Caco-2 (cell line): ENCODE measurements around the gene CALB2. TPM values are rescaled to one million over a fixed set of nuclear protein-coding genes. Genes with fewer than 3 reads are reported as not detected.

ENCODE experiments used
- BruUV-seq: library from RNA; stranded (reverse); fragments of 400-500 nt; replicated peaks from 2 replicates; lab custom pipeline; 2021; lab: Mats Ljungman, UMichigan
- CTCF ChIA-PET: fragments of 300-600 bp; sonication (Branson Sonifier 250); formaldehyde crosslinking; loops from one replicate; lab custom pipeline; 2022; ENCODE audit warnings: antibody characterized with exemption; lab: Charles Lee
- POLR2A ChIA-PET: fragments of 300-600 bp; sonication (Branson Sonifier 250); formaldehyde crosslinking; loops from one replicate; lab custom pipeline; 2022; ENCODE audit warnings: antibody characterized with exemption; lab: Charles Lee
- DNase-seq, 2 experiments: peaks; one replicate each; pipeline versions ENCODE4 v3.0.0 to v3.0.0-alpha.2; 2020 to 2022
- H3K27me3 ChIP-seq: replicated peaks from 2 replicates; pipeline ENCODE4 v1.6.0; 2011; ENCODE audit warnings: low read length; ENCODE audit not compliant: control insufficient read depth, insufficient read depth
- H3K36me3 ChIP-seq: 2 replicates; pipeline ENCODE4 v1.5.1; 2011; ENCODE audit warnings: low read length; ENCODE audit not compliant: control insufficient read depth, insufficient read depth
- H3K4me1 ChIP-seq: fragments of 250-450 bp; sonication (Bioruptor Pico); 2 replicates; pipeline ENCODE4 v1.5.1; 2020; ENCODE audit warnings: mild to moderate bottlenecking
- H3K4me3 ChIP-seq: 2 replicates; pipeline ENCODE4 v1.5.1; 2011; ENCODE audit warnings: low read depth, mild to moderate bottlenecking, control low read depth, low read length
- H3K9me3 ChIP-seq: fragments of 250-450 bp; sonication (Bioruptor Pico); 2 replicates; pipeline ENCODE4 v1.5.1; 2020; ENCODE audit warnings: mild to moderate bottlenecking, moderate library complexity
- H3K27ac Mint-ChIP-seq: one replicate; pipeline ENCODE4 v1.8.0; 2022; ENCODE audit warnings: mixed read lengths; ENCODE audit not compliant: unreplicated experiment
- H3K27me3 Mint-ChIP-seq: one replicate; pipeline ENCODE4 v1.8.0; 2022; ENCODE audit warnings: mixed read lengths; ENCODE audit not compliant: insufficient read depth, unreplicated experiment
- H3K36me3 Mint-ChIP-seq: one replicate; pipeline ENCODE4 v1.8.0; 2022; ENCODE audit warnings: mild to moderate bottlenecking, mixed read lengths; ENCODE audit not compliant: insufficient read depth, unreplicated experiment
- H3K4me1 Mint-ChIP-seq: one replicate; pipeline ENCODE4 v1.8.0; 2022; ENCODE audit warnings: low read depth, mixed read lengths; ENCODE audit not compliant: unreplicated experiment
- H3K4me3 Mint-ChIP-seq: one replicate; pipeline ENCODE4 v1.8.0; 2022; ENCODE audit warnings: mild to moderate bottlenecking, moderate library complexity, mixed read lengths; ENCODE audit not compliant: unreplicated experiment
- H3K9me3 Mint-ChIP-seq: one replicate; pipeline ENCODE4 v1.8.0; 2022; ENCODE audit warnings: mixed read lengths; ENCODE audit not compliant: unreplicated experiment
- intact Hi-C: fragments of 100-400 bp; cut with micrococcal nuclease; formaldehyde crosslinking; loops from one replicate; pipeline ENCODE4 v1.10.0; 2022; ENCODE audit not compliant: unreplicated experiment
- total RNA-seq: library from RNA; stranded (reverse); gene quantifications from 2 replicates; pipeline ENCODE4 v1.2.3, GENCODE V29; 2022
- TF ChIP-seq, protein P1 (sequence below), 2 experiments: fragments of 200-600 bp in 1 of 2; IDR thresholded peaks; 1 replicate in 1 of 2; 2 replicates in 1 of 2; pipeline versions ENCODE4 v1.5.1 to v1.8.0; 2011 to 2022; ENCODE audit warnings: antibody characterized with exemption in 1 of 2, control low read depth in 1 of 2, inconsistent platforms in 1 of 2, low read depth in 1 of 2, low read length in 1 of 2, mild to moderate bottlenecking in 1 of 2, moderate library complexity in 1 of 2; ENCODE audit not compliant: insufficient read depth in 1 of 2, severe bottlenecking in 1 of 2, unreplicated experiment in 1 of 2

Gene CALB2
- total RNA-seq, 1 experiment from 2014 or later, result not detected

DNA sequence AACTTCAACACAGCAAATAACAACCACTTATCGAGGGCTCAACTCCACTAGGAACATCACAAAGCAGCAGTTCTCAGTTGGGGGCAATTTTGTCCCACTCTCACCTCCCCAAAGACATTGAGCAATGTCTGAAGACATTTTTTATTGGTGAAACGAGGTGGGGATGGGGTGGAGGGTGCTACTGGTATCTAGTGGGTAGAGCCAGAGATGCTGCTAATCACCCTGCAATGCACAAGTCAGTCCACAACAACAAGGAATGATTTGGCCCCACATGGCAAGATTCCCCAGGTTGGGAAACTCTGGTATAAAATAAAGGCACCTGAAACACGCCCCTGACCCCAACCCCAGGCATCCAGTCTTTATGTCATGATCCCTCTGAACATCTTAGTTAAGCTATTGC lies 50.0 kb downstream of the CALB2 start:
- Mint-ChIP-seq H3K36me3 (no peaks in the 10 kb centered on the region), H3K4me3 (no peak overlapping the region), H3K27me3 (peaks cover 24% of the 10 kb centered on the region), H3K27ac (no peak overlapping the region), H3K9me3 (no peaks in the 10 kb centered on the region), H3K4me1 (no peaks in the 10 kb centered on the region)
- Histone ChIP-seq H3K27me3 (no peaks in the 10 kb centered on the region), H3K36me3 (no peaks in the 10 kb centered on the region), H3K4me1 (peaks cover 9% of the 10 kb centered on the region; the same call in 1 of the 2 replicates), H3K4me3 (no peak overlapping the region), H3K9me3 (peaks cover 11% of the 10 kb centered on the region)
- CTCF ChIA-PET, result no interaction called here
- no peak for DNase-seq
- no TSS peak for BruUV-seq
- POLR2A ChIA-PET, result no interaction called here
- intact Hi-C loops, result no loop called here
- TF ChIP-seq, protein P1, sequence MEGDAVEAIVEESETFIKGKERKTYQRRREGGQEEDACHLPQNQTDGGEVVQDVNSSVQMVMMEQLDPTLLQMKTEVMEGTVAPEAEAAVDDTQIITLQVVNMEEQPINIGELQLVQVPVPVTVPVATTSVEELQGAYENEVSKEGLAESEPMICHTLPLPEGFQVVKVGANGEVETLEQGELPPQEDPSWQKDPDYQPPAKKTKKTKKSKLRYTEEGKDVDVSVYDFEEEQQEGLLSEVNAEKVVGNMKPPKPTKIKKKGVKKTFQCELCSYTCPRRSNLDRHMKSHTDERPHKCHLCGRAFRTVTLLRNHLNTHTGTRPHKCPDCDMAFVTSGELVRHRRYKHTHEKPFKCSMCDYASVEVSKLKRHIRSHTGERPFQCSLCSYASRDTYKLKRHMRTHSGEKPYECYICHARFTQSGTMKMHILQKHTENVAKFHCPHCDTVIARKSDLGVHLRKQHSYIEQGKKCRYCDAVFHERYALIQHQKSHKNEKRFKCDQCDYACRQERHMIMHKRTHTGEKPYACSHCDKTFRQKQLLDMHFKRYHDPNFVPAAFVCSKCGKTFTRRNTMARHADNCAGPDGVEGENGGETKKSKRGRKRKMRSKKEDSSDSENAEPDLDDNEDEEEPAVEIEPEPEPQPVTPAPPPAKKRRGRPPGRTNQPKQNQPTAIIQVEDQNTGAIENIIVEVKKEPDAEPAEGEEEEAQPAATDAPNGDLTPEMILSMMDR (IDR thresholded peaks at IDR 0.05; ENCODE audit: insufficient read depth in 1 of 2, low read depth in 1 of 2, low read length in 1 of 2, severe bottlenecking in 1 of 2, unreplicated experiment in 1 of 2), result no peak

DNA sequence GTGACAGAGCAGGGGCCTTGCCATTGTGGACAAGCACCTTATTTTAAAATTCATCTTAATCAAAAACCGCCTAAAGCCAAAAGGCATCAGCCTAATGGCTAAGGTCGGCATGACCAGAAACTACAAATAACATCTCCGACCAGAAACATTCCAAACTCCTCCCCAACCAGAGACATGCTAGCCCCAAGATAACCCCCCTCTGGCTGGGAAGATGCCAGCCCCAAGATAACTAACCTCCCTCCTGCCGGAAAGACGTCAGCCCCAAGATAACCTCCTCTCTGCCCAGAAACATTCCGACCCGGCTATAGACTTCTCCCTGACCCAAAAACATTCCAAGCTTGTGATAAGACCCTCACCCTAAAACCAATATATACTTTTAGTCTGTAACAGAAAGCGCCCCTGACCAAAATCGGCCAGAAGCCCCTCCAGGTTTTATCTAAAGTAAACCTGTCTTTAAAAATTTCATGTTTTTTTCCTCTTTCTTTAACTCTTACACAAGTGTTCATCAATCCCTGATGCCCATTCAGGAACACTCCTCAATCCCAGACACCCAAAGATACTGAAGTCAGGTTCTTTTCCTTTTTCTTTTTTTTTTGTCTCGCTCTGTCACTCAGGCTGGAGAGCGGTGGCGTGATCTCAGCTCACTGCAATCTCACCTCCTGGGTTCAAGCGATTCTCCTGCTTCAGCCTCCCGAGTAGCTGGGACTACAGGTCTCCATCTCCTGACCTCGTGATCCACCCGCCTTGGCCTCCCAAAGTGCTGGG lies 50.7 kb downstream of the CALB2 start:
- BruUV-seq, result no TSS peak
- peaks cover 24% of the 10 kb centered on the region for H3K27me3 Mint-ChIP-seq
- peaks cover 11% of the 10 kb centered on the region for H3K9me3 ChIP-seq
- no peaks in the 10 kb centered on the region for H3K9me3 Mint-ChIP-seq
- intact Hi-C loops, result no loop called here
- H3K27me3 ChIP-seq, result no peaks in the 10 kb centered on the region; the same call in 1 of the 2 replicates
- no peaks in the 10 kb centered on the region for H3K36me3 Mint-ChIP-seq
- CTCF ChIA-PET, result no interaction called here
- DNase-seq, result no peak
- H3K4me1 Mint-ChIP-seq, result no peaks in the 10 kb centered on the region
- POLR2A ChIA-PET, result no interaction called here
- no peak overlapping the region for H3K27ac Mint-ChIP-seq
- no peak overlapping the region for H3K4me3 ChIP-seq
- TF ChIP-seq, protein P1 (IDR thresholded peaks at IDR 0.05; ENCODE audit: insufficient read depth in 1 of 2, low read depth in 1 of 2, low read length in 1 of 2, severe bottlenecking in 1 of 2, unreplicated experiment in 1 of 2), result no peak
- H3K4me1 ChIP-seq, result peaks cover 9% of the 10 kb centered on the region; the same call in 1 of the 2 replicates
- no peaks in the 10 kb centered on the region for H3K36me3 ChIP-seq
- no peak overlapping the region for H3K4me3 Mint-ChIP-seq

DNA sequence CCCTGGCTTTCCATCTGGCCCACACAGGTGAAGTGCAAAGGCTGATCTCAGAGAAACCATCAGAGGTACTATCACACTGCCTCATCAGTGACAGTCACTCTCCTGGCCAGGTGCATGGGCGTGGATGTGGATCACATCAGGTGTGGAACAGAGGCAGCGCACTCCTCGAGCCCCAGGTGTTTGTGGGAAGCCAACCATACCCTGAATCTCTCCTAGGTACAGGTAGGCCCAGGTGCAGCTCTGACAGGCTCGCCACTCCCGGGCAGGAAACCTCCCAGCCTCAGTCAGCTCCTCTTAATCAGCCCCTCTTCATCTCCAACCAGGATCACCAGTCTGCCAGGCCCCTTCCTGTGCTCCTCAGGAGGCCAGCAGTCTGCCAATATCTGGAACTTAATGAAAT lies 51.6 kb downstream of the CALB2 start:
- no peak overlapping the region for H3K27ac Mint-ChIP-seq
- Histone ChIP-seq H3K4me1 (peaks cover 9% of the 10 kb centered on the region; the same call in 1 of the 2 replicates), H3K9me3 (peaks cover 4% of the 10 kb centered on the region; the same call in 1 of the 2 replicates), H3K27me3 (no peaks in the 10 kb centered on the region; the same call in 1 of the 2 replicates), H3K4me3 (no peak overlapping the region), H3K36me3 (no peaks in the 10 kb centered on the region)
- H3K27me3 Mint-ChIP-seq, result peaks cover 24% of the 10 kb centered on the region
- no peak overlapping the region for H3K4me3 Mint-ChIP-seq
- intact Hi-C loops, result no loop called here
- POLR2A ChIA-PET, result no interaction called here
- H3K36me3 Mint-ChIP-seq, result no peaks in the 10 kb centered on the region
- no peak for DNase-seq
- no TSS peak for BruUV-seq
- CTCF ChIA-PET, result interaction anchor here (4.6 kb wide), 1 partner anchor 89 kb away, joined by 46 read pairs; no protein-coding TSS in a partner anchor
- TF ChIP-seq, protein P1 (IDR thresholded peaks at IDR 0.05; ENCODE audit: insufficient read depth in 1 of 2, low read depth in 1 of 2, low read length in 1 of 2, severe bottlenecking in 1 of 2, unreplicated experiment in 1 of 2), result no peak
- H3K4me1 Mint-ChIP-seq, result no peaks in the 10 kb centered on the region
- no peaks in the 10 kb centered on the region for H3K9me3 Mint-ChIP-seq
